ENCODE measurements around the gene NUP35.

DNA sequence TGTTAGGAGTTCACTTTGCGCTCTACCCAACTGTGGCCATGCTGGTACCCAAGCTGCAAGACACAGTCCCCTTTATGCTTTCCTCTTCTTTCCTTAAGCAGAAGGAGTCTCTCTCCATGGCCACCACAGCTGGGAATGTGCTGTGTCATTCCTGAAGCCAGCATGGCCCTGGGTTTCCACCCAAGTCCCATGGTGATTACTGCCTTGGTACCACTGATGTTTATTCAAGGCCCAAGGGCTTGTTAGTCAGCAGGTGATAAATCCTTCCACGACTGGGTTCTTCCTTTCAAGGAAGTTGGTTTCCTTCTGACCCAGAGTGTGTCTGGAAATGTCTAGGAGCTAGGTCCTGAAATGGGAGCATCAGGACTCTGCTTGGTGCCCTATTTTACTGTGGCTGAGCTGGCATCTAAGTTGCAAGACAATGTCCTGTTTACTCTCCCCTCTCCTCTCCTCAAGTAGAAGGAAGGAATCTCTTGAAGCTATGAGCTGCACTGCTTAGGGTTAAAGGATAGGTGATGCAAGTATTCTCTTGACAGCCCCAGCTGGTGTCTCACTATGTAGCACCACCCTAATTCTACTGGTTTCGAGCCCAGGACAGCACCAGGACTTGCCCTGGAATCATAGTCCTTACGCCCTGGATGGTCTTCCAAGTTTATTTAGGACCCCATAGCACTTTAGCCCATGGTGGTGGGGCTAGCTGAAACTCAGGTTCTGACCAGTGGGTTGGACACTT, 18.7 kb upstream of the NUP35 start:
- TF ChIP-seq EZH2phosphoT487 (IDR thresholded peaks at IDR 0.05; ENCODE audit: borderline replicate concordance) (no peak), POLR2A (IDR thresholded peaks at IDR 0.05; ENCODE audit: borderline replicate concordance, extremely low read depth, insufficient read depth, insufficient read length) (no peak)
